GM13976 (cell line): ENCODE results near the gene THAP4.
A peak's percentile ranks its signal among the peaks of the same experiment; 100 is the strongest.

Experiments used
- DNase-seq: peaks from one replicate; pipeline ENCODE4 v3.0.0; 2012; ENCODE audit warnings: low spot score
- in situ Hi-C: fragments of 300-500 bp; cut with MboI; formaldehyde crosslinking; loops from one replicate; pipeline ENCODE4 v1.12.0; 2022; ENCODE audit warnings: low sequenced_read_pairs, mixed read lengths, inconsistent platforms; ENCODE audit not compliant: unreplicated experiment
- TF ChIP-seq, protein P1 (sequence below): IDR thresholded peaks from 2 replicates; pipeline ENCODE4 v1.5.1; 2012; ENCODE audit warnings: borderline replicate concordance, mild to moderate bottlenecking; ENCODE audit not compliant: insufficient read depth; ENCODE audit errors: extremely low read depth, missing control alignments, control extremely low read depth

THAP4 gene, protein sequence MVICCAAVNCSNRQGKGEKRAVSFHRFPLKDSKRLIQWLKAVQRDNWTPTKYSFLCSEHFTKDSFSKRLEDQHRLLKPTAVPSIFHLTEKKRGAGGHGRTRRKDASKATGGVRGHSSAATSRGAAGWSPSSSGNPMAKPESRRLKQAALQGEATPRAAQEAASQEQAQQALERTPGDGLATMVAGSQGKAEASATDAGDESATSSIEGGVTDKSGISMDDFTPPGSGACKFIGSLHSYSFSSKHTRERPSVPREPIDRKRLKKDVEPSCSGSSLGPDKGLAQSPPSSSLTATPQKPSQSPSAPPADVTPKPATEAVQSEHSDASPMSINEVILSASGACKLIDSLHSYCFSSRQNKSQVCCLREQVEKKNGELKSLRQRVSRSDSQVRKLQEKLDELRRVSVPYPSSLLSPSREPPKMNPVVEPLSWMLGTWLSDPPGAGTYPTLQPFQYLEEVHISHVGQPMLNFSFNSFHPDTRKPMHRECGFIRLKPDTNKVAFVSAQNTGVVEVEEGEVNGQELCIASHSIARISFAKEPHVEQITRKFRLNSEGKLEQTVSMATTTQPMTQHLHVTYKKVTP

GRCh38 chr2:241637018-241637794, at the start of gene THAP4, which contains the start of gene ATG4B:
THAP4 (minus strand) TSS chr2:241637158; CDS start chr2:241637017, 141 bp downstream.
ATG4B (plus strand) TSS chr2:241637693; CDS start chr2:241637715, 22 bp downstream.
- in situ Hi-C loops = no loop called here
- TF ChIP-seq, protein P1, sequence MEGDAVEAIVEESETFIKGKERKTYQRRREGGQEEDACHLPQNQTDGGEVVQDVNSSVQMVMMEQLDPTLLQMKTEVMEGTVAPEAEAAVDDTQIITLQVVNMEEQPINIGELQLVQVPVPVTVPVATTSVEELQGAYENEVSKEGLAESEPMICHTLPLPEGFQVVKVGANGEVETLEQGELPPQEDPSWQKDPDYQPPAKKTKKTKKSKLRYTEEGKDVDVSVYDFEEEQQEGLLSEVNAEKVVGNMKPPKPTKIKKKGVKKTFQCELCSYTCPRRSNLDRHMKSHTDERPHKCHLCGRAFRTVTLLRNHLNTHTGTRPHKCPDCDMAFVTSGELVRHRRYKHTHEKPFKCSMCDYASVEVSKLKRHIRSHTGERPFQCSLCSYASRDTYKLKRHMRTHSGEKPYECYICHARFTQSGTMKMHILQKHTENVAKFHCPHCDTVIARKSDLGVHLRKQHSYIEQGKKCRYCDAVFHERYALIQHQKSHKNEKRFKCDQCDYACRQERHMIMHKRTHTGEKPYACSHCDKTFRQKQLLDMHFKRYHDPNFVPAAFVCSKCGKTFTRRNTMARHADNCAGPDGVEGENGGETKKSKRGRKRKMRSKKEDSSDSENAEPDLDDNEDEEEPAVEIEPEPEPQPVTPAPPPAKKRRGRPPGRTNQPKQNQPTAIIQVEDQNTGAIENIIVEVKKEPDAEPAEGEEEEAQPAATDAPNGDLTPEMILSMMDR = no peak

GRCh38 chr2:241686324-241686649, 49.3 kb upstream of the THAP4 start:
- no peak for DNase-seq
- in situ Hi-C loops = no loop called here
- TF ChIP-seq, protein P1 = no peak

More at GRCh38 chr2:241637018-241637794, at the start of gene THAP4, which contains the start of gene ATG4B:
- peak; percentile 96 for DNase-seq

DNA sequence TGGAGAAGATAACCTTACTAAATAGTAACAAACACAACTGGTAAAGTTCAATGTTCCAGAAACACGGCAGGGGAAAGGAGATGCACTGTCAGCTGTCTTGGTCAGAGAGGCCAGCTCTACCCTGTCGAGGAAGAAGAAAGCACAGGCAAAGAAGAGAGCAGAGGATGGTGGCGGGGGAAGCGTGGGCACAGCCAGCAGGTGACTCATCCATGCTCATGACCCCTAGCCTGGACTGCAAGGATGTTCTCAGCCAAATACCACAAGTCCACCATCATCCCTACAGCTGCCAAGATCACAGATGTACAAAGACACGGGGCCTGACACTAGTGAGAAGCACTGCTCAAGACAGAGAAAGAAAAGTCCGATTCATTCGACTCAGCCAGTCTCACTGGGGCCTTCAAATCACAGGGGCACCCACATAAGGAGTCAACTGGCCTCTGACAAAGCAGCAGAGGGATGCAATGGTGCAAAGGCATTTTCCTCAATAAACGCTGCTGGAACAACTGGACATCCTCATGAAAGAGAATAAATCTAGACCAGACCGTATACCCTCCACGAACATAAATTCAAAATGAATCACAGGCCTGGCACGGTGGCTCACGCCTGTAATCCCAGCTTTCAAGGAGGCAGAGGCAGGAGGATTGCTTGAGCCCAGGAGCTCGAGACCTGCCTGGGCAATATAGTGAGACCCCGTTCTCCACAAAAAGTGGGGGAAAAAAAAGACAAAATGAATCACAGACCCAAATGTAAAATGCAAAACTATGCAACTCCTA, 44.1 kb upstream of the THAP4 start:
- no peak for DNase-seq
- TF ChIP-seq, protein P1 = no peak
- in situ Hi-C loops = no loop called here

DNA sequence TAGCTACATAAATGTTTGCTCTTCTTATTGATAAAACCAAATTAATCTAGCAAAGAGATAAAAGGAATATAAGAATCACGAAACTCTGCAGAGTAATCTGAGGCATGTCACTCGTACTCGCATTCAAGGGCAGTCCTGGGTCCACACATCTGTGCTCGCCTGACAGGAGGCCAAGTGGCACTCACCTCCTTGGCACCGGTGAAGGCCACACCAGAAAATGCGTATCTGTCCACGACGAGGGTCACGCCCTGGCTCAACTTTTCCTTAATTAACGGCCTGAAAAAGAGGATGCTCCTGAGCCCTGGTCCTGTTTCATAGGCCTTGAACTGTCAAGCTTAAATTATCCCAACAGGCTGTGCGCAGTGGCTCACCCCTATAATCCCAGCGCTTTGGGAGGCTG, 43.1 kb upstream of the THAP4 start:
- no peak for DNase-seq
- in situ Hi-C loops = no loop called here

DNA sequence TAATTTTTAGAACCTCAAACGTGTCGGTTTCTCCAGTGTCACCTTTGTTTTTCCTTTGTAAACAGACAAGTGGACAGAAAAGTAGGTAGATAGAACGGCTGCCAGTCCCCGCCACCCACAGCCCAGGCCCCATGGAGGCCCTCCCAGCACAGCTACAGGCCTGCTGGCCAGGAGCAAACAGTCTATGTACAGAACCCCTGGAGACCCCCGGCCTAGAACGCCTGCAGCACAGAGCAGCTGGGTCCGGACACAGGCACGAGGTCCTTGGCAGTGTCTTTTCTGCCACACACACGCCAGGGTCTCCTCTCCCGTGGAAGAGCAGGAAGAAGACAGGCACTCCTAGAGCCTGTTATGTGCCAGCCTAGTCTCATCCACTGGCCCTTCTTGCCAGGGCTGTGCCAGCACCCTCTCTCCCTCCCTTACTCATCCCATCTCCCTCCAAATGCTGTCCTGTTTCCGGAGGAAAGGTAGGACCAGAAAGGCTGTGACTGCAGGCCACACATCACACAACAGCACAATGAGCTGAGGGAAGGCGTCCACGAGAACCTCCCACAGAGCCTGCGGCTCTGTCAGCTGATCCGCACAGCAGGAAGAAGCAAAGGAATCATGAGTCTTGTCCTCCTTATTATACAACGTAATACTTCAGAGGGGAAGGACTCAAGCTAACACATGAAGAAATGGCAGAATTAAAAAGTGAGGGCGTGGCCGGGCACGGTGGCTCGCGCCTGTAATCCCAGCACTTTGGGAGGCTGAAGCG, 42.0 kb upstream of the THAP4 start:
- in situ Hi-C loops = no loop called here
- TF ChIP-seq, protein P1 = no peak
- DNase-seq = no peak

More for the DNA sequence above, 43.1 kb upstream of the THAP4 start:
- TF ChIP-seq, protein P1 = no peak
